Stimulated activated effector memory CD8-positive, alpha-beta T cell treated with anti-CD3 and anti-CD28 coated beads, Interleukin-12 subunit alpha, Interleukin-12 subunit beta, amount 100 ng/mL, for 72 hours (primary cell): Measurements from ENCODE around the gene SUGCT.
"Not testable (repeated sequence)": the region's sequence is repeated elsewhere in the genome, so short reads cannot be mapped to it uniquely, and the experiment has no call there.

Experiments
- ATAC-seq: fragments of 150-1000 bp; cut with Tn5 transposase; 2 replicates; pipeline ENCODE4 v1.10.0; 2021
- DNase-seq, 2 donors: peaks; one replicate each; pipeline ENCODE4 v3.0.0; 2021 to 2022; ENCODE audit warnings: low spot score in 2 of 2
- H3K27ac Mint-ChIP-seq: one replicate; pipeline ENCODE4 v1.8.0; 2022; ENCODE audit warnings: mild to moderate bottlenecking, mixed read lengths
- H3K36me3 Mint-ChIP-seq: one replicate; pipeline ENCODE4 v1.8.0; 2022; ENCODE audit warnings: mild to moderate bottlenecking, mixed read lengths
- H3K4me1 Mint-ChIP-seq: one replicate; pipeline ENCODE4 v1.8.0; 2022; ENCODE audit warnings: mixed read lengths
- H3K4me3 Mint-ChIP-seq: one replicate; pipeline ENCODE4 v1.8.0; 2022; ENCODE audit warnings: mild to moderate bottlenecking, mixed read lengths
- H3K9me3 Mint-ChIP-seq: one replicate; pipeline ENCODE4 v1.8.0; 2022; ENCODE audit warnings: mixed read lengths

SUGCT gene

GRCh38 chr7:40400525-40400924 is 265.7 kb downstream of the SUGCT start:
- H3K4me3 Mint-ChIP-seq, result no peak overlapping the region
- H3K27ac Mint-ChIP-seq, result no peak overlapping the region
- no peak for ATAC-seq
- H3K9me3 Mint-ChIP-seq, result peaks cover 19% of the 10 kb centered on the region
- DNase-seq, result no peak
- no peaks in the 10 kb centered on the region for H3K36me3 Mint-ChIP-seq
- no peaks in the 10 kb centered on the region for H3K4me1 Mint-ChIP-seq

GRCh38 chr7:40401406-40401805 is 266.6 kb downstream of the SUGCT start:
- Mint-ChIP-seq H3K36me3 (no peaks in the 10 kb centered on the region), H3K4me1 (no peaks in the 10 kb centered on the region), H3K9me3 (peaks cover 22% of the 10 kb centered on the region), H3K27ac (no peak overlapping the region), H3K4me3 (no peak overlapping the region)
- DNase-seq, result no peak
- ATAC-seq, result no peak

- Mint-ChIP-seq H3K4me3 (no peak overlapping the region), H3K4me1 (no peaks in the 10 kb centered on the region), H3K27ac (no peak overlapping the region), H3K9me3 (peaks cover 20% of the 10 kb centered on the region), H3K36me3 (no peaks in the 10 kb centered on the region)
- DNase-seq, result no peak
- no peak for ATAC-seq
Measured at GRCh38 chr7:40402661-40403060, 267.9 kb downstream of the SUGCT start.

GRCh38 chr7:40403703-40404476 is 269.1 kb downstream of the SUGCT start:
- H3K9me3 Mint-ChIP-seq, result peaks cover 25% of the 10 kb centered on the region
- H3K36me3 Mint-ChIP-seq, result no peaks in the 10 kb centered on the region
- no peaks in the 10 kb centered on the region for H3K4me1 Mint-ChIP-seq
- ATAC-seq (no peak), DNase-seq (no peak)
- H3K4me3 Mint-ChIP-seq, result no peak overlapping the region
- H3K27ac Mint-ChIP-seq, result no peak overlapping the region

- H3K36me3 Mint-ChIP-seq, result no peaks in the 10 kb centered on the region
- no peak overlapping the region for H3K27ac Mint-ChIP-seq
- no peaks in the 10 kb centered on the region for H3K4me1 Mint-ChIP-seq
- peaks cover 25% of the 10 kb centered on the region for H3K9me3 Mint-ChIP-seq
- H3K4me3 Mint-ChIP-seq, result no peak overlapping the region
- ATAC-seq (no peak), DNase-seq (no peak)
Measured at GRCh38 chr7:40405991-40406390, 271.2 kb downstream of the SUGCT start.

GRCh38 chr7:40412323-40412722 is 277.5 kb downstream of the SUGCT start:
- no peak overlapping the region for H3K27ac Mint-ChIP-seq
- DNase-seq (no peak), ATAC-seq (no peak)
- no peaks in the 10 kb centered on the region for H3K36me3 Mint-ChIP-seq
- no peak overlapping the region for H3K4me3 Mint-ChIP-seq
- H3K9me3 Mint-ChIP-seq, result peaks cover 25% of the 10 kb centered on the region
- no peaks in the 10 kb centered on the region for H3K4me1 Mint-ChIP-seq

GRCh38 chr7:40414704-40415103 is 279.9 kb downstream of the SUGCT start:
- ATAC-seq, H3K4me3 Mint-ChIP-seq, DNase-seq, H3K4me1 Mint-ChIP-seq, H3K36me3 Mint-ChIP-seq, H3K27ac Mint-ChIP-seq: not testable (repeated sequence)
- H3K9me3 Mint-ChIP-seq, result peaks cover 15% of the 10 kb centered on the region

- DNase-seq, result no peak
- ATAC-seq, result no peak
- Mint-ChIP-seq H3K4me3 (no peak overlapping the region), H3K9me3 (peaks cover 10% of the 10 kb centered on the region), H3K27ac (no peak overlapping the region), H3K4me1 (no peaks in the 10 kb centered on the region), H3K36me3 (no peaks in the 10 kb centered on the region)
Measured at GRCh38 chr7:40418448-40418847, 283.6 kb downstream of the SUGCT start.

- Mint-ChIP-seq H3K27ac (no peak overlapping the region), H3K4me3 (no peak overlapping the region), H3K4me1 (no peaks in the 10 kb centered on the region), H3K36me3 (no peaks in the 10 kb centered on the region), H3K9me3 (peaks cover 10% of the 10 kb centered on the region)
- DNase-seq (no peak), ATAC-seq (no peak)
Measured at GRCh38 chr7:40418983-40419382, 284.2 kb downstream of the SUGCT start.

- Mint-ChIP-seq H3K4me3 (no peak overlapping the region), H3K27ac (no peak overlapping the region), H3K4me1 (no peaks in the 10 kb centered on the region), H3K9me3 (peaks cover 10% of the 10 kb centered on the region), H3K36me3 (no peaks in the 10 kb centered on the region)
- DNase-seq (no peak), ATAC-seq (no peak)
Measured at GRCh38 chr7:40419806-40420205, 285.0 kb downstream of the SUGCT start.

- Mint-ChIP-seq H3K4me3 (no peak overlapping the region), H3K27ac (no peak overlapping the region), H3K4me1 (no peaks in the 10 kb centered on the region), H3K36me3 (no peaks in the 10 kb centered on the region), H3K9me3 (peaks cover 8% of the 10 kb centered on the region)
- DNase-seq (no peak), ATAC-seq (no peak)
Measured at GRCh38 chr7:40421433-40421832, 286.6 kb downstream of the SUGCT start.

- H3K36me3 Mint-ChIP-seq, result no peaks in the 10 kb centered on the region
- DNase-seq (no peak), ATAC-seq (no peak)
- H3K27ac Mint-ChIP-seq, result no peak overlapping the region
- no peaks in the 10 kb centered on the region for H3K4me1 Mint-ChIP-seq
- peaks cover 9% of the 10 kb centered on the region for H3K9me3 Mint-ChIP-seq
- no peak overlapping the region for H3K4me3 Mint-ChIP-seq
Measured at GRCh38 chr7:40425696-40426095, 290.9 kb downstream of the SUGCT start.

- peaks cover 9% of the 10 kb centered on the region for H3K9me3 Mint-ChIP-seq
- H3K4me1 Mint-ChIP-seq, result no peaks in the 10 kb centered on the region
- H3K4me3 Mint-ChIP-seq, result no peak overlapping the region
- no peak for DNase-seq
- no peak overlapping the region for H3K27ac Mint-ChIP-seq
- no peaks in the 10 kb centered on the region for H3K36me3 Mint-ChIP-seq
- ATAC-seq, result no peak
Measured at GRCh38 chr7:40428421-40428820, 293.6 kb downstream of the SUGCT start.

- Mint-ChIP-seq H3K4me1 (no peaks in the 10 kb centered on the region), H3K36me3 (no peaks in the 10 kb centered on the region), H3K27ac (no peak overlapping the region), H3K9me3 (peaks cover 11% of the 10 kb centered on the region), H3K4me3 (no peak overlapping the region)
- DNase-seq (no peak), ATAC-seq (no peak)
Measured at GRCh38 chr7:40429826-40430225, 295.0 kb downstream of the SUGCT start.

GRCh38 chr7:40432046-40432445 is 297.2 kb downstream of the SUGCT start:
- DNase-seq (no peak), ATAC-seq (no peak)
- H3K9me3 Mint-ChIP-seq, result peaks cover 11% of the 10 kb centered on the region
- H3K4me1 Mint-ChIP-seq, result no peaks in the 10 kb centered on the region
- H3K36me3 Mint-ChIP-seq, result no peaks in the 10 kb centered on the region
- no peak overlapping the region for H3K27ac Mint-ChIP-seq
- H3K4me3 Mint-ChIP-seq, result no peak overlapping the region

GRCh38 chr7:40436710-40437109 is 301.9 kb downstream of the SUGCT start:
- ATAC-seq (no peak), DNase-seq (no peak)
- Mint-ChIP-seq H3K9me3 (peaks cover 13% of the 10 kb centered on the region), H3K27ac (no peak overlapping the region), H3K4me3 (no peak overlapping the region), H3K36me3 (no peaks in the 10 kb centered on the region), H3K4me1 (no peaks in the 10 kb centered on the region)
